ENCODE data around the gene KRT5.

DNA sequence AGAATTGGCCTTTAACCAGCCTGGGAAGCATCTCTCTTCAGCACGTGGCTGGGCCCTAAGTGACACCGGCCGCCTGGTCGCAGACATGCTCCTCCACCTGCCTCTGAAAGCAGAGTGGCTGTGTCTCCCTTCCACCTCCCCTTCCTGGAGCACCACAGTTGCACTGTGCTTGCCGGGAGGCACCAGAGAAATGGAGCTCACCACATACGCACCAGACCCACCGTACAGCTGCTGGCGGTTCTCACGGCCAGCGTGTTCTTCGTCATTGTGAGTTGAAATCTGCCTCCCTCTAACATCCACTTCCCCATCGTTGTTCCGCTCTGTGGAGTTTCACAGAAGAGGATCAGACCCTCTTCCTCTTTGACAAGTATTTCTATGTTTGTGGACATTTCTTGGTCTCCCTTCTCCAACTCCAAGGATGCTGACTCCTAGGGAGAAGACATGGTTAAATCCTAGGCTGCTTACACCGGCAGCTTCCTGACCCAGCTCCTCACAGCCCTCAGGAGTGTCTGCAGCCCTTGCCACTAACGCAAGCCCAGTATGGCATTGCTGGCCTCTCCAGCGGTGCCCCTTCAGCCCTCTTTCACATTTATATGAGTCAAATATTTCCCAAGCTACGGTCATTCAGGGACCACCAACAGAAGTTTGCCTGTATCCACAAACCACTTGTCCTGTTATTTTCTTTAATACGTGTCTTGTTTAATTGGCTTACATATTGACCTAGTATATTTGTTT is 11.5 kb upstream of the KRT5 start:
- TF ChIP-seq, protein P1, sequence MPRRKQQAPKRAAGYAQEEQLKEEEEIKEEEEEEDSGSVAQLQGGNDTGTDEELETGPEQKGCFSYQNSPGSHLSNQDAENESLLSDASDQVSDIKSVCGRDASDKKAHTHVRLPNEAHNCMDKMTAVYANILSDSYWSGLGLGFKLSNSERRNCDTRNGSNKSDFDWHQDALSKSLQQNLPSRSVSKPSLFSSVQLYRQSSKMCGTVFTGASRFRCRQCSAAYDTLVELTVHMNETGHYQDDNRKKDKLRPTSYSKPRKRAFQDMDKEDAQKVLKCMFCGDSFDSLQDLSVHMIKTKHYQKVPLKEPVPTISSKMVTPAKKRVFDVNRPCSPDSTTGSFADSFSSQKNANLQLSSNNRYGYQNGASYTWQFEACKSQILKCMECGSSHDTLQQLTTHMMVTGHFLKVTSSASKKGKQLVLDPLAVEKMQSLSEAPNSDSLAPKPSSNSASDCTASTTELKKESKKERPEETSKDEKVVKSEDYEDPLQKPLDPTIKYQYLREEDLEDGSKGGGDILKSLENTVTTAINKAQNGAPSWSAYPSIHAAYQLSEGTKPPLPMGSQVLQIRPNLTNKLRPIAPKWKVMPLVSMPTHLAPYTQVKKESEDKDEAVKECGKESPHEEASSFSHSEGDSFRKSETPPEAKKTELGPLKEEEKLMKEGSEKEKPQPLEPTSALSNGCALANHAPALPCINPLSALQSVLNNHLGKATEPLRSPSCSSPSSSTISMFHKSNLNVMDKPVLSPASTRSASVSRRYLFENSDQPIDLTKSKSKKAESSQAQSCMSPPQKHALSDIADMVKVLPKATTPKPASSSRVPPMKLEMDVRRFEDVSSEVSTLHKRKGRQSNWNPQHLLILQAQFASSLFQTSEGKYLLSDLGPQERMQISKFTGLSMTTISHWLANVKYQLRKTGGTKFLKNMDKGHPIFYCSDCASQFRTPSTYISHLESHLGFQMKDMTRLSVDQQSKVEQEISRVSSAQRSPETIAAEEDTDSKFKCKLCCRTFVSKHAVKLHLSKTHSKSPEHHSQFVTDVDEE (CRISPR knock-in tag; IDR thresholded peaks at IDR 0.05), result no peak
- TF ChIP-seq ESRRG (CRISPR knock-in tag; IDR thresholded peaks at IDR 0.05) (no peak), ZNF8 (CRISPR knock-in tag; IDR thresholded peaks at IDR 0.05) (no peak), SNAI2 (CRISPR knock-in tag; IDR thresholded peaks at IDR 0.05) (no peak), RARB (CRISPR knock-in tag; IDR thresholded peaks at IDR 0.05) (no peak), OSR1 (CRISPR knock-in tag; IDR thresholded peaks at IDR 0.05) (no peak), PATZ1 (CRISPR knock-in tag; IDR thresholded peaks at IDR 0.05; ENCODE audit: borderline replicate concordance) (no peak), BACH2 (CRISPR knock-in tag; IDR thresholded peaks at IDR 0.05; ENCODE audit: borderline replicate concordance) (no peak), ZNF70 (CRISPR knock-in tag; IDR thresholded peaks at IDR 0.05) (no peak), ISL1 (CRISPR knock-in tag; IDR thresholded peaks at IDR 0.05) (no peak), PPARA (CRISPR knock-in tag; IDR thresholded peaks at IDR 0.05; ENCODE audit: borderline replicate concordance) (no peak)
- TF ChIP-seq, protein P2, sequence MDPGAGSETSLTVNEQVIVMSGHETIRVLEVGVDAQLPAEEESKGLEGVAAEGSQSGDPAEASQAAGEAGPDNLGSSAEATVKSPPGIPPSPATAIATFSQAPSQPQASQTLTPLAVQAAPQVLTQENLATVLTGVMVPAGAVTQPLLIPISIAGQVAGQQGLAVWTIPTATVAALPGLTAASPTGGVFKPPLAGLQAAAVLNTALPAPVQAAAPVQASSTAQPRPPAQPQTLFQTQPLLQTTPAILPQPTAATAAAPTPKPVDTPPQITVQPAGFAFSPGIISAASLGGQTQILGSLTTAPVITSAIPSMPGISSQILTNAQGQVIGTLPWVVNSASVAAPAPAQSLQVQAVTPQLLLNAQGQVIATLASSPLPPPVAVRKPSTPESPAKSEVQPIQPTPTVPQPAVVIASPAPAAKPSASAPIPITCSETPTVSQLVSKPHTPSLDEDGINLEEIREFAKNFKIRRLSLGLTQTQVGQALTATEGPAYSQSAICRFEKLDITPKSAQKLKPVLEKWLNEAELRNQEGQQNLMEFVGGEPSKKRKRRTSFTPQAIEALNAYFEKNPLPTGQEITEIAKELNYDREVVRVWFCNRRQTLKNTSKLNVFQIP (CRISPR knock-in tag; IDR thresholded peaks at IDR 0.05; ENCODE audit: borderline replicate concordance, low read depth), result no peak
- TF ChIP-seq, protein P3, sequence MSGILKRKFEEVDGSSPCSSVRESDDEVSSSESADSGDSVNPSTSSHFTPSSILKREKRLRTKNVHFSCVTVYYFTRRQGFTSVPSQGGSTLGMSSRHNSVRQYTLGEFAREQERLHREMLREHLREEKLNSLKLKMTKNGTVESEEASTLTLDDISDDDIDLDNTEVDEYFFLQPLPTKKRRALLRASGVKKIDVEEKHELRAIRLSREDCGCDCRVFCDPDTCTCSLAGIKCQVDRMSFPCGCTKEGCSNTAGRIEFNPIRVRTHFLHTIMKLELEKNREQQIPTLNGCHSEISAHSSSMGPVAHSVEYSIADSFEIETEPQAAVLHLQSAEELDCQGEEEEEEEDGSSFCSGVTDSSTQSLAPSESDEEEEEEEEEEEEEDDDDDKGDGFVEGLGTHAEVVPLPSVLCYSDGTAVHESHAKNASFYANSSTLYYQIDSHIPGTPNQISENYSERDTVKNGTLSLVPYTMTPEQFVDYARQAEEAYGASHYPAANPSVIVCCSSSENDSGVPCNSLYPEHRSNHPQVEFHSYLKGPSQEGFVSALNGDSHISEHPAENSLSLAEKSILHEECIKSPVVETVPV (CRISPR knock-in tag; IDR thresholded peaks at IDR 0.05), result no peak
- TF ChIP-seq, protein P4, sequence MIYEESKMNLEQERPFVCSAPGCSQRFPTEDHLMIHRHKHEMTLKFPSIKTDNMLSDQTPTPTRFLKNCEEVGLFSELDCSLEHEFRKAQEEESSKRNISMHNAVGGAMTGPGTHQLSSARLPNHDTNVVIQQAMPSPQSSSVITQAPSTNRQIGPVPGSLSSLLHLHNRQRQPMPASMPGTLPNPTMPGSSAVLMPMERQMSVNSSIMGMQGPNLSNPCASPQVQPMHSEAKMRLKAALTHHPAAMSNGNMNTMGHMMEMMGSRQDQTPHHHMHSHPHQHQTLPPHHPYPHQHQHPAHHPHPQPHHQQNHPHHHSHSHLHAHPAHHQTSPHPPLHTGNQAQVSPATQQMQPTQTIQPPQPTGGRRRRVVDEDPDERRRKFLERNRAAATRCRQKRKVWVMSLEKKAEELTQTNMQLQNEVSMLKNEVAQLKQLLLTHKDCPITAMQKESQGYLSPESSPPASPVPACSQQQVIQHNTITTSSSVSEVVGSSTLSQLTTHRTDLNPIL (CRISPR knock-in tag; IDR thresholded peaks at IDR 0.05; ENCODE audit: low read depth), result no peak

Data from SK-N-SH treated with all-trans-retinoic acid at 6 μM for 48 hours (cell line).